ENCODE measurements around the gene KRTAP10-2. TPM values are rescaled to one million over a fixed set of nuclear protein-coding genes. Genes with fewer than 3 reads are reported as not detected.

KRTAP10-2 gene
- total and polyA plus RNA-seq, 2 of the 4 experiments (the other 2 are of a cell fraction) = not detected

GRCh38 chr21:44528634-44528995 is 22.7 kb downstream of the KRTAP10-2 start:
- Histone ChIP-seq H3K4me2 (ENCODE audit: low read depth, low read length) (no peak overlapping the region), H3K36me3 (ENCODE audit: control insufficient read depth, insufficient read depth, low read length) (no peaks in the 10 kb centered on the region), H2BK120ac (ENCODE audit: low read depth, low read length) (no peak overlapping the region), H3K79me1 (ENCODE audit: low read depth in 1 of 2, low read length in 2 of 2) (no peaks in the 10 kb centered on the region), H4K8ac (ENCODE audit: low read depth in 2 of 2, low read length in 2 of 2) (no peak overlapping the region), H3K56ac (ENCODE audit: extremely low read depth, insufficient read depth, low read length) (no peak overlapping the region), H3K9ac (ENCODE audit: low read depth, low read length) (no peak overlapping the region), H3K18ac (ENCODE audit: low read depth, low read length) (no peak overlapping the region), H3K9me3 (ENCODE audit: control insufficient read depth, insufficient read depth, low read length) (peaks cover 20% of the 10 kb centered on the region), H2AK5ac (ENCODE audit: low read depth, low read length) (no peak overlapping the region), H4K91ac (ENCODE audit: insufficient read depth, low read depth, low read length) (no peak overlapping the region), H2BK15ac (ENCODE audit: low read depth, low read length) (no peak overlapping the region), H2BK20ac (ENCODE audit: low read depth, low read length) (no peak overlapping the region), H3K4me3 (ENCODE audit: insufficient read depth, low read depth, low read length) (no peak overlapping the region), H3K23ac (ENCODE audit: low read depth, low read length) (no peak overlapping the region), H3K4ac (ENCODE audit: low read depth, low read length) (no peak overlapping the region), H4K20me1 (ENCODE audit: insufficient read depth, low read length) (no peaks in the 10 kb centered on the region), H2AK9ac (replicated peaks; ENCODE audit: low read depth, low read length, poor library complexity) (no peak overlapping the region), H4K5ac (ENCODE audit: low read depth, low read length) (no peak overlapping the region), H3K27me3 (ENCODE audit: control insufficient read depth, insufficient read depth, low read length) (no peaks in the 10 kb centered on the region), H3K27ac (ENCODE audit: insufficient read depth, low read length) (no peak overlapping the region), H3K14ac (replicated peaks; ENCODE audit: low read depth, low read length) (no peak overlapping the region), H2AFZ (replicated peaks; ENCODE audit: low read length, poor library complexity) (no peak overlapping the region), H2BK5ac (ENCODE audit: low read depth, low read length, poor library complexity, severe bottlenecking) (no peak overlapping the region), H3K4me1 (ENCODE audit: control insufficient read depth, insufficient read depth, low read length) (no peaks in the 10 kb centered on the region), H3K9me1 (ENCODE audit: insufficient read depth, low read length) (no peaks in the 10 kb centered on the region)
- in situ Hi-C loops (cut with MboI; ENCODE audit: low sequenced_read_pairs) (no loop called here), dilution Hi-C loops (cut with HindIII; ENCODE audit: low sequenced_read_pairs, unreplicated experiment) (no loop called here), intact Hi-C loops (cut with micrococcal nuclease) (no loop called here)
- ChIA-PET CTCF (no interaction called here), POLR2A (ENCODE audit: unreplicated experiment) (no interaction called here)
- no peak for ATAC-seq (ENCODE audit: low read depth)
- TF ChIP-seq CEBPB (IDR thresholded peaks at IDR 0.05; ENCODE audit: low read depth, low read length) (no peak), RCOR1 (IDR thresholded peaks at IDR 0.05; ENCODE audit: insufficient replicate concordance, low read length) (no peak), MXI1 (IDR thresholded peaks at IDR 0.05; ENCODE audit: borderline replicate concordance, low read depth, low read length) (no peak), SMC3 (IDR thresholded peaks at IDR 0.05; ENCODE audit: low read depth, low read length) (no peak), CTCF (conservative IDR thresholded peaks at IDR 0.05; ENCODE audit: low read depth, low read length) (no peak), BHLHE40 (IDR thresholded peaks at IDR 0.05; ENCODE audit: low read depth, low read length) (no peak)
- no peak for DNase-seq
- 64% methylated on average over 5 of the region's 10 CpGs; no CpG with 5 or more reads in 1 of the 2 experiments for WGBS, 2 experiments (ENCODE audit: extremely low coverage in 2 of 2, insufficient read length in 1 of 2)
- no TSS peak for BruUV-seq (replicated peaks)

All from IMR-90 (cell line).